Stimulated activated CD8-positive, alpha-beta memory T cell treated with anti-CD3 and anti-CD28 coated beads, Interleukin-15, amount 100 ng/mL, for 4 hours (primary cell): Measurements from ENCODE around the gene WDR70.

Source experiments
- DNase-seq, 2 donors: peaks; one replicate each; pipeline ENCODE4 v3.0.0-alpha.2; 2020; ENCODE audit warnings: low read depth in 2 of 2

WDR70 gene

GRCh38 chr5:37723162-37723961 lies 344.2 kb downstream of the WDR70 start:
- no peak for DNase-seq

- DNase-seq = no peak
These were observed 345.4 kb downstream of the WDR70 start for GRCh38 chr5:37724395-37725125.

- DNase-seq = no peak
These were observed 346.1 kb downstream of the WDR70 start for GRCh38 chr5:37725185-37725584.

- DNase-seq = no peak
These were observed 348.1 kb downstream of the WDR70 start for GRCh38 chr5:37727238-37727637.

- no peak for DNase-seq
These were observed 351.9 kb downstream of the WDR70 start for GRCh38 chr5:37730896-37731455.

GRCh38 chr5:37734114-37734513 lies 355.0 kb downstream of the WDR70 start:
- DNase-seq = no peak

GRCh38 chr5:37735649-37736347 lies 356.7 kb downstream of the WDR70 start:
- no peak for DNase-seq

GRCh38 chr5:37736397-37736796 lies 357.3 kb downstream of the WDR70 start:
- no peak for DNase-seq

GRCh38 chr5:37737326-37738056 lies 358.4 kb downstream of the WDR70 start:
- DNase-seq = no peak

GRCh38 chr5:37738057-37738691 lies 359.1 kb downstream of the WDR70 start:
- DNase-seq = no peak

GRCh38 chr5:37738865-37739488 lies 359.9 kb downstream of the WDR70 start:
- DNase-seq = no peak

- DNase-seq = no peak
These were observed 360.7 kb downstream of the WDR70 start for GRCh38 chr5:37739817-37740261.

GRCh38 chr5:37740331-37741066 lies 361.4 kb downstream of the WDR70 start:
- DNase-seq = no peak

- no peak for DNase-seq
These were observed 363.0 kb downstream of the WDR70 start for GRCh38 chr5:37742111-37742510.

- DNase-seq = no peak
These were observed 372.1 kb downstream of the WDR70 start for GRCh38 chr5:37751227-37751626.

- no peak for DNase-seq
These were observed 375.9 kb downstream of the WDR70 start for GRCh38 chr5:37754976-37755375.

GRCh38 chr5:37755581-37755980 lies 376.5 kb downstream of the WDR70 start:
- no peak for DNase-seq

- DNase-seq = no peak
These were observed 377.1 kb downstream of the WDR70 start for GRCh38 chr5:37756248-37756647.

GRCh38 chr5:37757980-37758582 lies 379.0 kb downstream of the WDR70 start:
- no peak for DNase-seq
